HepG2 (cell line): ENCODE results near the gene ARL10. TPM values are rescaled to one million over a fixed set of nuclear protein-coding genes. Genes with fewer than 3 reads are reported as not detected.

Experiments
- ATAC-seq: fragments of 200-7000 bp; cut with Tn5 transposase; 3 replicates; pipeline ENCODE4 v1.9.1; 2020; ENCODE audit warnings: mild to moderate bottlenecking, moderate library complexity
- BruUV-seq: library from RNA; stranded (reverse); fragments of 400-500 nt; replicated peaks from 2 replicates; lab custom pipeline; 2021; lab: Mats Ljungman, UMichigan
- CTCF ChIA-PET: fragments of 300-600 bp; formaldehyde crosslinking; extraction: SDS; loops from one replicate; lab custom pipeline; 2021; ENCODE audit warnings: low total read pairs, inconsistent platforms, low intra/inter-chr PET ratio; lab: Yijun Ruan, JAX
- POLR2A ChIA-PET: fragments of 350-600 bp; sonication (Branson Sonifier 250); formaldehyde crosslinking; loops from one replicate; lab custom pipeline; 2020; ENCODE audit warnings: antibody characterized with exemption, inconsistent platforms; lab: Yijun Ruan, JAX
- DNase-seq: peaks from one replicate; pipeline ENCODE4 v3.0.0-alpha.2; 2015; ENCODE audit warnings: low spot score
- FAIRE-seq: peaks from 3 replicates; lab custom pipeline; 2011; peaks lifted over from hg19 to GRCh38; lab: Jason Lieb, UNC
- H2AFZ ChIP-seq: one replicate; pipeline ENCODE4 v1.6.1; 2011; ENCODE audit warnings: low read length, inconsistent platforms
- H3K27ac ChIP-seq: fragments of 300-600 bp; 3 replicates; pipeline ENCODE4 v1.8.0; 2011; ENCODE audit warnings: mixed run types, mild to moderate bottlenecking, mixed read lengths, low read length, inconsistent platforms; ENCODE audit not compliant: insufficient read depth; ENCODE audit errors: extremely low read length
- H3K27me3 ChIP-seq, 2 experiments: fragments of 200-600 bp in 1 of 2; 2 replicates in 1 of 2; 3 replicates in 1 of 2; pipeline versions ENCODE4 v1.6.0 to v1.8.0; 2011; ENCODE audit warnings: low read length in 2 of 2, mild to moderate bottlenecking in 2 of 2, moderate library complexity in 2 of 2, inconsistent platforms in 1 of 2; ENCODE audit not compliant: insufficient read depth in 2 of 2, control insufficient read depth in 1 of 2
- H3K36me3 ChIP-seq, 2 experiments: fragments of 200-600 bp in 1 of 2; replicated peaks in 1 of 2; 2 replicates in 1 of 2; 3 replicates in 1 of 2; pipeline versions ENCODE4 v1.5.1 to v1.8.0; 2011; ENCODE audit warnings: low read length in 2 of 2, inconsistent platforms in 1 of 2; ENCODE audit not compliant: insufficient read depth in 2 of 2, control insufficient read depth in 1 of 2
- H3K4me1 ChIP-seq: 2 replicates; pipeline ENCODE4 v1.5.1; 2012; ENCODE audit warnings: low read length, inconsistent platforms; ENCODE audit not compliant: insufficient read depth
- H3K4me2 ChIP-seq: 2 replicates; pipeline ENCODE4 v1.6.0; 2011; ENCODE audit warnings: low read depth, low read length, inconsistent platforms
- H3K4me3 ChIP-seq, 3 experiments: fragments of 200-600 bp in 1 of 3; sonication (generic), shearing (Covaris generic) in 1 of 3; replicated peaks in 1 of 3; 2 replicates each; pipeline ENCODE4 v1.5.1; 2011 to 2016; ENCODE audit warnings: low read length in 3 of 3, inconsistent platforms in 2 of 3, low read depth in 2 of 3, mild to moderate bottlenecking in 2 of 3, control low read depth in 1 of 3, mixed read lengths in 1 of 3; ENCODE audit not compliant: insufficient read depth in 1 of 3
- H3K79me2 ChIP-seq: one replicate; pipeline ENCODE4 v1.6.1; 2011; ENCODE audit warnings: low read length, inconsistent platforms; ENCODE audit not compliant: insufficient read depth
- H3K9ac ChIP-seq: 2 replicates; pipeline ENCODE4 v1.6.0; 2011; ENCODE audit warnings: mild to moderate bottlenecking, low read depth, low read length, inconsistent platforms; ENCODE audit not compliant: insufficient read depth
- H3K9me3 ChIP-seq: 2 replicates; pipeline ENCODE4 v1.5.1; 2012; ENCODE audit warnings: mild to moderate bottlenecking, low read length
- H4K20me1 ChIP-seq: 2 replicates; pipeline ENCODE4 v1.6.0; 2011; ENCODE audit warnings: inconsistent platforms, mild to moderate bottlenecking, low read length, moderate library complexity; ENCODE audit not compliant: insufficient read depth
- GZF1 ChIP-seq: sonication (generic); formaldehyde crosslinking; IDR thresholded peaks from 2 replicates; pipeline ENCODE4 v1.5.1; 2020; ENCODE audit warnings: mild to moderate bottlenecking, missing genetic modification reagents
- RORA ChIP-seq: sonication (generic); formaldehyde crosslinking; IDR thresholded peaks from 2 replicates; pipeline ENCODE4 v1.5.0; 2020; ENCODE audit warnings: mild to moderate bottlenecking, missing genetic modification reagents, moderate library complexity
- TAF1 ChIP-seq: sonication (generic); formaldehyde crosslinking; IDR thresholded peaks from 2 replicates; pipeline ENCODE4 v1.4.0; 2020; ENCODE audit warnings: missing genetic modification reagents
- ZBTB21 ChIP-seq: sonication (generic); formaldehyde crosslinking; IDR thresholded peaks from 2 replicates; pipeline ENCODE4 v1.4.0; 2020; ENCODE audit warnings: missing genetic modification reagents
- ZFP82 ChIP-seq: sonication (generic); formaldehyde crosslinking; IDR thresholded peaks from 2 replicates; pipeline ENCODE4 v1.5.1; 2020; ENCODE audit warnings: mild to moderate bottlenecking, missing genetic modification reagents, borderline replicate concordance
- WGBS: methylation state at CpG from one replicate; pipeline ENCODE4 v1.1.6; 2017; ENCODE audit warnings: low lambda C conversion rate; 5-methylcytosine and 5-hydroxymethylcytosine counted together
- in situ Hi-C: cut with HindIII; loops from 2 replicates; pipeline ENCODE4 v1.10.0; 2017; ENCODE audit warnings: low pct_unique_long_range_greater_than_20kb; ENCODE audit not compliant: extremely low pct_ligation_motif_present
- intact Hi-C: fragments of 100-400 bp; cut with micrococcal nuclease; formaldehyde crosslinking; loops from one replicate; pipeline ENCODE4 v1.10.0; 2022; ENCODE audit not compliant: unreplicated experiment
- polyA plus RNA-seq, 8 experiments: library from polyadenylated mRNA; depleted of rRNA in 3 of 8; stranded (reverse) in 7 of 8; unstranded in 1 of 8; fragments of >200 nt; fragmentation: Illumina TruSeq in 4 of 8; extraction: Trizol in 4 of 8; gene quantifications; 2 replicates each; pipeline versions ENCODE4 v1.2.1 to v1.2.3, GENCODE V29; 2011 to 2016; ENCODE audit warnings: low read depth in 4 of 8, missing spikeins in 1 of 8, mixed read lengths in 1 of 8; ENCODE audit not compliant: insufficient read depth in 1 of 8
- total RNA-seq, 5 experiments: library from RNA; depleted of rRNA; stranded (reverse); fragments of >200 nt; fragmentation: Illumina TruSeq; extraction: Trizol; gene quantifications; 2 replicates each; pipeline ENCODE4 v1.2.3, GENCODE V29; 2016; ENCODE audit warnings: low read depth in 1 of 5
- TF ChIP-seq, protein P1 (sequence below): fragments of 450-650 bp; IDR thresholded peaks from 2 replicates; pipeline ENCODE4 v1.6.1; 2016

ARL10 gene
- total and polyA plus RNA-seq, 2 of the 13 experiments (the other 11 are each of a cell fraction or from before 2014, with no cell fraction given) = 0.18 to 0.50 TPM

DNA sequence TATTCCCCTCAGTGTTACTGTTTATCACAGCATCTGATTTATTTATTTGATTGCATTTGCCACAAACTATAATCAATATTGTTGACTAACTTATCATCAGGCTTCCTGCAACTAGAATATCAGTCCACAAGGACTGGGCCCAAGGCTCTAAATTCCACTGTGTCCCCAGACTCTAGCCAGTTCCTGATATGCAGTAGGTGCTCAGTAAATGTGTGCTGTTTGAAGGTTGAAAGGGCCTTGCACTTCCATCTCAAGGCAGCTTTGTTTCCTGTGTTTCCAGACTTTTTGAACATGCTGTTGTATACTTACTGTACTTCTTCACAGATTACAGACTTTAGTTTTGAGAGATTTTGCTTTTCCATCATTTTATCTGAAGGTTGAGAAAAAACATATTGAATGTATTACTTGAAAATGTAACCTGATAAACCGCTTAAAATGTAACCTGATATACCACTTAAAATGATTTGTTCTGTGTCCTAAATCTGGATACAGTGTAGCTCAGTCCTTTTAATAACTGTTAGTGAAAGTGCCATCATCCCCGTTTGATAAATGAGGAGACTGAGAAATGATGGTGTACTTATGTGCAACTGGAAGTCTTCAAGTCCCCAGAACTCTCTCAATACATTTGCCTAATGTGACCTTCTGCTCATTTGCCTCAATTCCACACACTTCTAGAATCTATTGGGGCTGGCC is 22.4 kb upstream of the ARL10 start (continued):
- TF ChIP-seq, protein P1, sequence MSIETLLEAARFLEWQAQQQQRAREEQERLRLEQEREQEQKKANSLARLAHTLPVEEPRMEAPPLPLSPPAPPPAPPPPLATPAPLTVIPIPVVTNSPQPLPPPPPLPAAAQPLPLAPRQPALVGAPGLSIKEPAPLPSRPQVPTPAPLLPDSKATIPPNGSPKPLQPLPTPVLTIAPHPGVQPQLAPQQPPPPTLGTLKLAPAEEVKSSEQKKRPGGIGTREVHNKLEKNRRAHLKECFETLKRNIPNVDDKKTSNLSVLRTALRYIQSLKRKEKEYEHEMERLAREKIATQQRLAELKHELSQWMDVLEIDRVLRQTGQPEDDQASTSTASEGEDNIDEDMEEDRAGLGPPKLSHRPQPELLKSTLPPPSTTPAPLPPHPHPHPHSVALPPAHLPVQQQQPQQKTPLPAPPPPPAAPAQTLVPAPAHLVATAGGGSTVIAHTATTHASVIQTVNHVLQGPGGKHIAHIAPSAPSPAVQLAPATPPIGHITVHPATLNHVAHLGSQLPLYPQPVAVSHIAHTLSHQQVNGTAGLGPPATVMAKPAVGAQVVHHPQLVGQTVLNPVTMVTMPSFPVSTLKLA = no peak
- no peak for TF ChIP-seq ZFP82
- no peak for TF ChIP-seq ZBTB21

DNA sequence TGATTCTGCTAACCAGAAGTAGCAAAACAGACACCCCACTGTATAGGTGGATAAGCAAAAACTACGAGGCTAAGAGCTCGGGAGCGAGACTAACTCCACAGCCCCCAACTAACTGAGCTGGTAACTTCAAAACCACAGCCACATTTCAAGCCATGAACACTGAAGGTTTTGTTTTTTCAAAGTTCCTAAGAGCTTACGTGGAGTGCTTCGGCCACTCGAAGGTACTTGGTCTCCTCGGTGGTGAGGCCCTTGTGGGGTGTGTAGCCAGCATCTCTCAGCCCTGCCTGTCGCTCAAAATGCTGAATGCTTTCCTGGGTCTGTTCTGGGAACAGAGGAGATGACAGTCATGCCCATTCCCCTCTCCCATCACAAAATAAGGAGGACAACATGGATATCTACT is 14.9 kb upstream of the ARL10 start:
- Histone ChIP-seq H3K27ac (no peak overlapping the region), H3K36me3 (peaks cover 45 to 85% of the 10 kb centered on the region in 2 experiments)
- ATAC-seq (no peak), FAIRE-seq (no peak)
- BruUV-seq = no TSS peak
- 98% methylated on average over 8 of the region's 8 CpGs for WGBS
- TF ChIP-seq GZF1 = no peak
- no peak for TF ChIP-seq RORA (CRISPR knock-in tag)
- TF ChIP-seq TAF1 (CRISPR knock-in tag) = no peak
- TF ChIP-seq, all 625 proteins: peak for 0
- H2AFZ ChIP-seq = no peak overlapping the region
- no peak overlapping the region for H3K4me3 ChIP-seq
- in situ Hi-C loops (no loop called here), intact Hi-C loops (no loop called here)
- CTCF ChIA-PET = no interaction called here
- H3K4me2 ChIP-seq = no peak overlapping the region
- peaks cover 18% of the 10 kb centered on the region for H3K79me2 ChIP-seq
- peaks cover 5% of the 10 kb centered on the region for H4K20me1 ChIP-seq
- no peak overlapping the region for H3K9ac ChIP-seq
- DNase-seq = no peak
- H3K27me3 ChIP-seq = no peaks in the 10 kb centered on the region
- H3K4me1 ChIP-seq = peaks cover 11% of the 10 kb centered on the region
- POLR2A ChIA-PET = interaction anchor here (3.3 kb wide), 1 partner anchor 11 kb away, joined by 16 read pairs; the partner anchor contains the start of gene KIAA1191
- H3K9me3 ChIP-seq = no peaks in the 10 kb centered on the region
